Thyroid gland (tissue), 4 donors: Measurements from ENCODE around the gene ZNF584. TPM values are rescaled to one million over a fixed set of nuclear protein-coding genes. Genes with fewer than 3 reads are reported as not detected.

Experiments
- DNase-seq, 2 donors: peaks; one replicate each; pipeline ENCODE4 v3.0.0-alpha.2; 2019
- H3K27ac ChIP-seq, 3 donors: fragments of 200-600 bp; sonication (generic); 1 replicate in 2 of 3; 2 replicates in 1 of 3; pipeline ENCODE4 v1.5.1; 2016 to 2019; ENCODE audit warnings: mild to moderate bottlenecking in 1 of 3, moderate library complexity in 1 of 3
- H3K27me3 ChIP-seq: fragments of 200-600 bp; sonication (generic); one replicate; pipeline ENCODE4 v1.5.1; 2019
- H3K36me3 ChIP-seq, 2 donors: fragments of 200-600 bp; sonication (generic); one replicate each; pipeline ENCODE4 v1.5.1; 2016 to 2019
- H3K4me1 ChIP-seq, 2 donors: fragments of 200-600 bp; sonication (generic); one replicate each; pipeline ENCODE4 v1.5.1; 2017 to 2019
- H3K4me3 ChIP-seq, 3 donors: fragments of 200-600 bp; sonication (generic); replicated peaks in 1 of 3; 1 replicate in 2 of 3; 2 replicates in 1 of 3; pipeline ENCODE4 v1.5.1; 2016; ENCODE audit warnings: mild to moderate bottlenecking in 1 of 3
- H3K9me3 ChIP-seq: fragments of 200-600 bp; sonication (generic); one replicate; pipeline ENCODE4 v1.5.1; 2017
- CTCF ChIP-seq, 6 experiments: fragments of 200-600 bp in 3 of 6; fragments of 450-650 bp in 3 of 6; sonication (generic) in 3 of 6; IDR thresholded peaks; one replicate each; pipeline ENCODE4 v1.5.1; 2016 to 2019; ENCODE audit warnings: antibody characterized with exemption in 6 of 6, mild to moderate bottlenecking in 2 of 6, inconsistent platforms in 1 of 6, moderate library complexity in 1 of 6
- POLR2A ChIP-seq, 2 donors: fragments of 450-650 bp; IDR thresholded peaks; one replicate each; pipeline ENCODE4 v1.6.1; 2017; ENCODE audit warnings: antibody characterized with exemption in 2 of 2, mild to moderate bottlenecking in 2 of 2, moderate library complexity in 1 of 2
- WGBS, 2 donors: methylation state at CpG; one replicate each; pipeline ENCODE4 v1.1.5; 2017; 5-methylcytosine and 5-hydroxymethylcytosine counted together
- intact Hi-C: fragments of 100-400 bp; cut with DNase I; formaldehyde crosslinking; loops from one replicate; pipeline ENCODE4 v1.15.1; 2023
- total RNA-seq, 4 donors: library from RNA; depleted of rRNA; stranded (reverse); fragments of >200 nt; gene quantifications; one replicate each; pipeline ENCODE4 v1.2.3, GENCODE V29; 2016

ZNF584 gene
- total RNA-seq, 4 donors from 2014 or later: 10.1 to 31.1 (median 23.1) TPM

DNA sequence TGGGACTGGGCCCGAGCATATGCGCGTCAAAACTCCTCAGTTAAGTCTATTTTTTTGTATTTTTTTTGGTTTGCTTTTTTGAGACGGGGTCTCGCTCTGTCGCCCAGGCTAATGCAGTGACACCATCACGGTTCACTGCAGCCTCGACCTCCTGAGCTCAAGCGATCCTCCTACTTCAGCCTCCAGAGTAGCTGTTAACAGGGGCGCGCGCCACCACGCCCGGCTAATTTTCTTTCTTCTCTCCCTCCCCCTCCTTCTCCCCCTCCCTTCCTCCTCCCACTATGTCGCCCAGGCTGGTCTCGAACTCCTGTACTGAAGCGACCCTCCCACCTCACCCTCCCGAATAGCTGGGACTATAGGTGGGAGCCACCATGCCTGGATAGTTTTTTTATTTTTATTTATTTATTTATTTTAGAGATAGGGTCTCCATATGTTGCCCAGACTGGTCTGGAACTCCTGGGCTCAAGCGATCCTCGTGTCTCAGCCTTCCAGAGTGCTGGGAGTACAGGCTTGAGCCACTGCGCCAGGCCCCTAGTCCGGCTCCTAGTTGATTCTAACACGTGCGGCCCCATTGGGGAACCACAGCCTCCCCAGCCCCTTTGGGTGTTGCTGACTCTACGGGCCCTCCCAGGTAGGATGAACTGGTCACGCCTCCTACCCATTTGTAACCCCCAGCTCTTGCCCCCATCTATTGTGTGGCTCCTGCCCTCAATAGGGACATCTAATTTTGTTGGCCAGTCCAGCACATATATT, 26.8 kb upstream of the ZNF584 start:
- TF ChIP-seq CTCF (IDR thresholded peaks at IDR 0.05) (no peak), POLR2A (IDR thresholded peaks at IDR 0.05) (no peak)
- intact Hi-C loops: loop anchor here (10.0 kb wide), 1 partner anchor 57 kb away; the partner anchor contains the start of gene ZSCAN22

DNA sequence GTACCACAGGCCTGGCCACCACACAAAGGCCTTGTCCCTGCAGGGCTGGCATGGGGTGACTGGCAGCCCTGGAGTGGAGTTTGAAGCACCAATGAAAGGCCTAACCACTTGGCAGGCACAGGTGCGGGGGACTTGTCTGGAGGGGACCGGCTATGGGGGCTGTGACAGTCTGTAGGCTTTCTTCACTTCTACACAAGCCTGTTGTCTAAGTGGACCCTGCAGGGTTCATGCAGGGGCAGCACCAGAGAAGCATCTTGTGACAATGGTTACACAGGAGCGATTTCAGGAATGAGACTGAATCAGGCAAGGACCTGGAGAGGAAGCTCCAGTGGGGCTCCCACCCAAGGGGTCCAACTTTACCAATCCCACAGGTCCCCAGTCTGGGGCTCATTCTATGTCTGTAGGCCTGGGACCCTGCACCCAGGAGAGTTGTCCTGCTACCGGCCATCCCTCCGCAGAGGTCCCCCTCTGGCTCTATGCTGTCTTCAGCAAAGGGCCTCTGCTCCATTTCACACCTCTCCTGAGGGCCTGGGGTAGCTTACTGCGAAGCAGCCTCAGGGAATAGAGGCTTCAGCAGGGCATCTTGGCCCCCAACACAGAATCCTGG, 25.3 kb upstream of the ZNF584 start:
- Histone ChIP-seq H3K9me3 (no peaks in the 10 kb centered on the region), H3K4me3 (no peak overlapping the region), H3K4me1 (peaks cover 29 to 41% of the 10 kb centered on the region in 2 donors), H3K36me3 (no peaks in the 10 kb centered on the region), H3K27me3 (no peaks in the 10 kb centered on the region), H3K27ac (no peak overlapping the region)
- 90 to 97% methylated on average over 5 of the region's 6 CpGs for WGBS, 2 donors
- TF ChIP-seq CTCF (IDR thresholded peaks at IDR 0.05): no peak
- no peak for TF ChIP-seq POLR2A (IDR thresholded peaks at IDR 0.05)
- no peak for DNase-seq
- intact Hi-C loops: loop anchor here (10.0 kb wide), 1 partner anchor 58 kb away; the partner anchor contains the start of gene ZSCAN22

More for the DNA sequence above, 26.8 kb upstream of the ZNF584 start:
- no peaks in the 10 kb centered on the region for H3K36me3 ChIP-seq
- H3K4me1 ChIP-seq: peaks cover 22 to 34% of the 10 kb centered on the region in 2 donors
- H3K27me3 ChIP-seq: no peaks in the 10 kb centered on the region
- WGBS, 2 donors: 31 to 32% methylated on average over 26 of the region's 26 CpGs
- DNase-seq: no peak
- no peaks in the 10 kb centered on the region for H3K9me3 ChIP-seq
- H3K27ac ChIP-seq: peak overlapping the region; percentile 26 to 72 (median 54)
- peak overlapping the region in 2 of 3 donors; percentile 47 to 70 for H3K4me3 ChIP-seq

DNA sequence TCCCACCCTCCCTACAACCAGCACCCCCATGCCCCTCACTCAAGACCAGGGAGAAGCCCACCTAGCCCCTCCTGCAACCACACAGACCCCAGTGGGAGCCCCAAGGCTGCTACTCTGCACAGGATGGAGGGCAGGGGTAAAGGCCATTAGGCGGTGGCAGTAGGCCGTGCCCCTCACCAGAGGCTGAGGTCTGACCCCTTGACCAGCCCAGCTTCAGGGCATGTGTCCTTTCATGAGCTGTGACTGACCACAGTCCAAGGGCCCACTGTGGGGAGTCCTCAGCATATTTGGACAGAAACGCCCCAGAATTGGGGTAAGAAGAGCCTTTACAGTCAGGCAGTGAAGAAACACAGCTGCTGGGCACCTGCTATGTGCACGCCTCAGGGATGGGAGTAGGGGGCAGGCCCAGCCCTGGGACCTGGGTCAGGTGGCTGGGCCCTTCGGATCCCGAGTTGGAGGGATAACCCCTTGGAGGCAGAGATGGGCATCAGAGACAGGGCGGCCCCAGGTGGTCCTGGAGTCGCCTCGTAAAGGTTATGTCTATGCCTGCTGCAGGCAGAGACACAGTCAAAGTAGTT, 23.0 kb upstream of the ZNF584 start:
- WGBS, 2 donors: 92 to 100% methylated on average over 2 to 4 of the region's 9 CpGs
- H3K9me3 ChIP-seq: no peaks in the 10 kb centered on the region
- H3K36me3 ChIP-seq: peaks cover 0 to 4% of the 10 kb centered on the region in 2 donors
- H3K27ac ChIP-seq: peak overlapping the region in 2 of 3 donors; percentile 89 to 93
- no peaks in the 10 kb centered on the region for H3K27me3 ChIP-seq
- intact Hi-C loops: loop anchor here (10.0 kb wide), 1 partner anchor 61 kb away; the partner anchor contains the start of gene ZSCAN22
- no peak for DNase-seq
- peak overlapping the region in 2 of 3 donors; percentile 54 to 82 for H3K4me3 ChIP-seq
- no peak for TF ChIP-seq POLR2A (IDR thresholded peaks at IDR 0.05)
- TF ChIP-seq CTCF (IDR thresholded peaks at IDR 0.05): no peak
- H3K4me1 ChIP-seq: peaks cover 21 to 31% of the 10 kb centered on the region in 2 donors

- Histone ChIP-seq H3K27me3 (no peaks in the 10 kb centered on the region), H3K4me3 (peak overlapping the region; percentile 54 to 82 (median 57)), H3K27ac (peak overlapping the region; percentile 89 to 99 (median 93)), H3K36me3 (peaks cover 0 to 4% of the 10 kb centered on the region in 2 donors), H3K4me1 (peaks cover 21 to 30% of the 10 kb centered on the region in 2 donors), H3K9me3 (no peaks in the 10 kb centered on the region)
- TF ChIP-seq CTCF (IDR thresholded peaks at IDR 0.05) (no peak), POLR2A (IDR thresholded peaks at IDR 0.05) (no peak)
- intact Hi-C loops: loop anchor here (10.0 kb wide), 1 partner anchor 61 kb away; the partner anchor contains the start of gene ZSCAN22
- peak in 1 of 2 donors; percentile 29 for DNase-seq
- WGBS, 2 donors: 9 to 13% methylated on average over 13 to 20 of the region's 36 CpGs
These were observed 22.4 kb upstream of the ZNF584 start for GRCh38 chr19:58385891-58386575.
